HG02588 (cell line): ENCODE data around the gene LCA5L.

Experiments
- ATAC-seq: cut with Tn5 transposase; IDR thresholded peaks from one replicate; pipeline ENCODE4 v1.9.1; 2021; ENCODE audit warnings: mild to moderate bottlenecking, moderate library complexity; ENCODE audit not compliant: unreplicated experiment

Gene LCA5L

DNA sequence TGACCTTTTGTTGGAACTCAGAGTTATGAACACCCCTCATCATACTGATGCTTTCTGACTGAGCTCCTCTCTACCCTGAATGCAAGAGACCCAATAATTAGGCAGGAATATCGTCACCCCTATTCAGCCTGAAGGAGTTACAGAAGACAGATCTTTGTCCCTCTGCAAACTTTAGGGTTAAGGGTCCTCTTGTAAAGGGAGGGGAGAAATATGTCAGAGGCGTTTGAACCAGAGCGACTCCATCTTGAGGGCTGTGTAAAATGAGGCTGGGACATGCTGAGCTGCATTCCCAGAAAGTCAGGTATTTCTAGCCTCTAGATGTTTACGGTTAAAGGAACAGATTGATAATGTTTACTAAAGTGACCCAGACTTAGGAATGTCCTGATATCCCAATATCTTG, 86.2 kb downstream of the LCA5L start:
- ATAC-seq: no peak
